Testis (tissue), 3 donors: ENCODE data around the gene ZNF692. TPM values are rescaled to one million over a fixed set of nuclear protein-coding genes. Genes with fewer than 3 reads are reported as not detected.

ENCODE experiments used
- DNase-seq: peaks from one replicate; pipeline ENCODE4 v3.0.0-alpha.2; 2019
- H3K27ac ChIP-seq, 2 donors: fragments of 200-600 bp; sonication (generic); one replicate each; pipeline ENCODE4 v1.5.1; 2019
- H3K27me3 ChIP-seq: fragments of 200-600 bp; sonication (generic); one replicate; pipeline ENCODE4 v1.5.1; 2019
- H3K36me3 ChIP-seq: fragments of 200-600 bp; sonication (generic); one replicate; pipeline ENCODE4 v1.5.1; 2017; ENCODE audit warnings: low read depth; ENCODE audit errors: missing control alignments
- H3K4me1 ChIP-seq: fragments of 200-600 bp; sonication (generic); one replicate; pipeline ENCODE4 v1.5.1; 2019
- H3K4me3 ChIP-seq, 2 donors: fragments of 200-600 bp; sonication (generic); one replicate each; pipeline ENCODE4 v1.5.1; 2017 to 2019
- H3K9me3 ChIP-seq: fragments of 200-600 bp; sonication (generic); one replicate; pipeline ENCODE4 v1.5.1; 2017
- CTCF ChIP-seq, 3 experiments: fragments of 450-650 bp in 2 of 3; fragments of 200-600 bp in 1 of 3; sonication (generic) in 1 of 3; IDR thresholded peaks; one replicate each; pipeline ENCODE4 v1.5.1; 2016 to 2019; ENCODE audit warnings: antibody characterized with exemption in 3 of 3, mild to moderate bottlenecking in 2 of 3, moderate library complexity in 1 of 3
- POLR2A ChIP-seq: fragments of 450-650 bp; IDR thresholded peaks from one replicate; pipeline ENCODE4 v1.6.1; 2017; ENCODE audit warnings: antibody characterized with exemption, mild to moderate bottlenecking, moderate library complexity
- WGBS, 2 donors: methylation state at CpG; one replicate each; pipeline ENCODE4 v1.1.5; 2018; 5-methylcytosine and 5-hydroxymethylcytosine counted together
- intact Hi-C: fragments of 100-400 bp; cut with DNase I; formaldehyde crosslinking; loops from one replicate; pipeline ENCODE4 v1.15.1; 2023; ENCODE audit warnings: low total_unique reads
- polyA plus RNA-seq: library from polyadenylated mRNA; stranded (reverse); fragments of 350-450 nt; fragmentation: Illumina TruSeq; extraction: RNeasy Lipid Tissue Mini Kit (QIAGEN cat#74804); gene quantifications from one replicate; pipeline ENCODE4 v1.2.3, GENCODE V29; 2014; ENCODE audit warnings: low read depth, low replicate concordance; ENCODE audit not compliant: insufficient read depth
- total RNA-seq, 2 donors: library from RNA; depleted of rRNA; stranded (reverse); fragments of >200 nt; gene quantifications; one replicate each; pipeline ENCODE4 v1.2.3, GENCODE V29; 2016

The ZNF692 gene
- total and polyA plus RNA-seq, 3 donors from 2014 or later, result 82.9 to 89.4 (median 86.2) TPM

DNA sequence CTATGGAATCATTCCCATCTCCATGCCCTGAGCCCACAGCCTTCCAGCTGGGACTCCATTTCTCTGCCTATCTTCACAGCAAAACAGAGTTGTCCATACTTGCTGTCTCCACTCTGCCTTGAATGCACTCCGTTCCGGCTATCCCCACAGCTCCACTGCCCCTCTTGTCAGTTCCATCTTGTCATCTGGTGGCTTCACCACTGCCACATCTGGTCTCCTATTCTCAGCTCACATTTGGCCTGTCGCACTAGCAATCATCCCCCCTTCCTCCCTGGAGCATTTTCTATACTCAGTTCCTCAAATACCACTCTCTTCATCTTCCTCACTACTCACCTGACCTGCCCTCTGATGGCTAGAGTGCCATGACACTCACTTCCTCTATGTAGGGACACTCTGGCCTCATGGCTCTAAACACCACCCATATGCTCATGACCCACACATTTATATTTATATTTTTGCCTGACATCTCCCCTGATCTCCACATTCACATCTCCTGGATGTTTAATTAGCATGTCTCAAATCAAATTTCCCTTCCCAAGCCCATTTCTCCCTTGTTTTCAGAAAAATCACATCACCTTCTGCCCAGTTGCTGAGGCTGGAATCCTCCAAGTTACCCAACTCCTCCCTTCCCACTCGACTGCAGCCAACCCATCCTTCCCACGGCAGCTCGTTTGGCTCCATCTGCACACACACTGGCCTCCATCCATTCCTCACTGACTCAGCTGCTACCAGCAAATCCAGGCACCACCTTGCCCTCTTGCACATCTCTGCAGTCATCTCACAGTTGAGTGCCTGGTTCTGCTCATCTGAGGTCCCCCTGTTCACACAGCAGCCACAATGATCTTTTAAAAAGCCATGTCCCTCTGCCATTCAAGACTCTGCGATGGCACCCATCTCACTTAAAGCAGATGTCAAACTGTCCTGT is 6.1 kb downstream of the ZNF692 start:
- Histone ChIP-seq H3K4me3 (no peak overlapping the region), H3K9me3 (no peaks in the 10 kb centered on the region), H3K27me3 (no peaks in the 10 kb centered on the region), H3K36me3 (no peaks in the 10 kb centered on the region), H3K4me1 (peaks cover 14% of the 10 kb centered on the region), H3K27ac (no peak overlapping the region)
- intact Hi-C loops, result no loop called here
- TF ChIP-seq CTCF (IDR thresholded peaks at IDR 0.05), result no peak
- TF ChIP-seq POLR2A, result no peak
- DNase-seq, result no peak
- WGBS, 2 donors, result 81 to 82% methylated on average over 7 of the region's 7 CpGs

GRCh38 chr1:248851390-248851789 is 7.5 kb downstream of the ZNF692 start:
- WGBS, 2 donors, result 97 to 98% methylated on average over 2 of the region's 2 CpGs
- Histone ChIP-seq H3K27me3 (no peaks in the 10 kb centered on the region), H3K4me3 (no peak overlapping the region), H3K4me1 (peaks cover 5% of the 10 kb centered on the region), H3K9me3 (no peaks in the 10 kb centered on the region), H3K36me3 (no peaks in the 10 kb centered on the region), H3K27ac (no peak overlapping the region)
- DNase-seq, result no peak
- no peak for TF ChIP-seq CTCF (IDR thresholded peaks at IDR 0.05)
- no peak for TF ChIP-seq POLR2A
- intact Hi-C loops, result no loop called here

DNA sequence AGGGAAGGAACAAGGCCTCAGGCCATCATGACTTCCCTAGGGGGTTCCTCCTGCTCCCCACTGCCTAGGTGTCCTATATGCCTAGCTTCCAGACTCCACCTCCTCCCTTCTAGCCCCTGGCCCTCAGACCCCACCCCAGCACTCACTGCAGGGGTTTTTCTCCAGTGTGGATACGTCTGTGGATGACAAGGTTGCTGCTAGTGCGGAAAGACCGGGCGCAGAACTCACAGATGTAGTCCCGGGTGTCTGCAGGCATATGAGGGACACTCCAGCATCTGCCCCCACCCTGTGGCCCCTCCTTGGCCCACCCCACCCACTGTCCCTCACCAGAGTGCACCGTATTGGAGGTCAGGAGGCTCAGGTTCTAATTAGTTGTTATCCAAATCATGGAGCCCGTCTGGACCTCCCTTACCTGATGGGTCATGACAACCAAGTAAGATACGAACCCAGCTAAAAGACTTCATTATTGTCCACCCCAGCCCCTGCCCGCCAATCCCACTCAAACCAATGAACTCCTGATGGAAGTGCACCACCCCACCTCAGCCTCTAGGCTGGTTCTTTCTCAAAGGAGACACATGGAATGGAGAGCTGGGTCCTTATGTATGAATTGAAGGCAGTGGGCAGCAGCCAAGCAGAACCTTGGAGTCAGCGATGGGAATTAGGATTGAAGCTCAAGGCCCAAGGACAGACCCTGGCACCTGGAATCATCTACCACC is 8.2 kb downstream of the ZNF692 start:
- DNase-seq, result no peak
- no peak for TF ChIP-seq POLR2A
- no peak for TF ChIP-seq CTCF (IDR thresholded peaks at IDR 0.05)
- Histone ChIP-seq H3K4me1 (no peaks in the 10 kb centered on the region), H3K9me3 (no peaks in the 10 kb centered on the region), H3K36me3 (no peaks in the 10 kb centered on the region), H3K4me3 (no peak overlapping the region), H3K27ac (no peak overlapping the region), H3K27me3 (no peaks in the 10 kb centered on the region)
- intact Hi-C loops, result no loop called here
- 81 to 90% methylated on average over 9 to 10 of the region's 10 CpGs for WGBS, 2 donors

DNA sequence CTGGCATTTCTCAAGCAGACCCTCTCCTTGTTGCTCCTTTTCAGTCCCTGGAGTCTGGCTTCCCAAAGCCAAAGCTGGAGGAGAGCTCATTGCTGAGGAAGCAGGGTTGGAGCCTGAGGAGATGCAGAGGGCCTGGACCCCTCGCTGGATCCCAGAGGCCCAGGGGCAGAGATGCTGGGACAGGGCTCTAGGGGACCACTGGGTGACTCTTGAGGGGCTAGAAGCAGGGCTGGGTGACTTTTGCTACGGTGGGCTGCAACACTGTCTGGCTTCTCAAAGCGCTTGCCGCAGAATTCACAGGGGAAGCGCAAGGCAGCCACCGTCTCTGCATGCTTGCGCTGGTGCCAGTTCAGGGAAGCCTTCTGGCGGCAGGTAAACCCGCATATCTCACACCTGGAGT is 8.8 kb downstream of the ZNF692 start:
- no peak overlapping the region for H3K4me3 ChIP-seq
- no peaks in the 10 kb centered on the region for H3K4me1 ChIP-seq
- TF ChIP-seq POLR2A (no peak), CTCF (IDR thresholded peaks at IDR 0.05) (no peak)
- intact Hi-C loops, result no loop called here
- no peak for DNase-seq
- no peak overlapping the region for H3K27ac ChIP-seq
- H3K27me3 ChIP-seq, result no peaks in the 10 kb centered on the region
- WGBS, 2 donors, result 66 to 91% methylated on average over 2 to 9 of the region's 9 CpGs
- H3K9me3 ChIP-seq, result no peaks in the 10 kb centered on the region
- no peaks in the 10 kb centered on the region for H3K36me3 ChIP-seq
